ENCODE data around the gene ASPG. TPM values are rescaled to one million over a fixed set of nuclear protein-coding genes. Genes with fewer than 3 reads are reported as not detected.

ASPG gene
- total and polyA plus RNA-seq, 2 donors (not counting 3 experiments of a cell fraction or from before 2014, with no cell fraction given) = not detected

- BruUV-seq (replicated peaks) = no TSS peak
- no peak overlapping the region for H3K4me2 ChIP-seq (ENCODE audit: insufficient read depth, low read length)
- ChIA-PET POLR2A (no interaction called here), CTCF (interaction anchor here (0.8 to 2.4 kb wide), 2 partner anchors 8 to 14 kb away, joined by 3 to 11 read pairs; no protein-coding TSS in a partner anchor)
- H3K4me1 ChIP-seq (ENCODE audit: control insufficient read depth, extremely low read depth, insufficient read depth, low read length) = peaks cover 39% of the 10 kb centered on the region
- no peaks in the 10 kb centered on the region for H4K20me1 ChIP-seq (replicated peaks; ENCODE audit: control insufficient read depth, extremely low read depth, insufficient read depth, low read length)
- no peak overlapping the region for H3K9ac ChIP-seq (replicated peaks; ENCODE audit: extremely low read depth, insufficient read depth, low read length)
- TF ChIP-seq POLR2A (IDR thresholded peaks at IDR 0.05; ENCODE audit: low read depth, low read length) = no peak
- no peak for TF ChIP-seq GATA2 (IDR thresholded peaks at IDR 0.05; ENCODE audit: insufficient read depth, insufficient read length, low read depth, low read length)
- TF ChIP-seq CTCF (IDR thresholded peaks at IDR 0.05; ENCODE audit: extremely low read depth in 1 of 2, insufficient read depth in 1 of 2, low read depth in 1 of 2, low read length in 2 of 2) = no peak
- TF ChIP-seq MAX (IDR thresholded peaks at IDR 0.05; ENCODE audit: insufficient read depth, insufficient read length) = no peak
- peaks cover 0 to 10% of the 10 kb centered on the region in 2 experiments for H3K36me3 ChIP-seq (ENCODE audit: control insufficient read depth in 2 of 2, extremely low read depth in 1 of 2, insufficient read depth in 2 of 2, low read length in 2 of 2)
- no peak overlapping the region for H3K27ac ChIP-seq (ENCODE audit: insufficient read depth, low read depth, low read length)
- intact Hi-C loops (cut with micrococcal nuclease) = no loop called here
- H3K4me3 ChIP-seq (replicated peaks in 1 of 3; ENCODE audit: insufficient read depth in 1 of 3, low read depth in 1 of 3, low read length in 3 of 3) = no peak overlapping the region
- no peaks in the 10 kb centered on the region for H3K27me3 ChIP-seq (ENCODE audit: control insufficient read depth in 2 of 2, insufficient read depth in 2 of 2, low read length in 2 of 2)
- dilution Hi-C loops (cut with MboI; ENCODE audit: extremely low pct_ligation_motif_present, low sequenced_read_pairs) = no loop called here
- H2AFZ ChIP-seq (ENCODE audit: low read depth, low read length) = no peak overlapping the region
- H3K79me2 ChIP-seq (ENCODE audit: control insufficient read depth, insufficient read depth, low read length) = no peaks in the 10 kb centered on the region
- no peaks in the 10 kb centered on the region for H3K9me3 ChIP-seq (replicated peaks; ENCODE audit: control insufficient read depth, insufficient read depth, low read length)
- H3K9me1 ChIP-seq (replicated peaks; ENCODE audit: control insufficient read depth, extremely low read depth, insufficient read depth, low read length) = no peaks in the 10 kb centered on the region
- FAIRE-seq = no peak
- no peak for DNase-seq (ENCODE audit: low read depth, low spot score)
These were observed 66.2 kb downstream of the ASPG start for GRCh38 chr14:104151566-104152245.

- H3K9me3 ChIP-seq (replicated peaks; ENCODE audit: control insufficient read depth, insufficient read depth, low read length) = no peaks in the 10 kb centered on the region
- no peak overlapping the region for H3K4me3 ChIP-seq (replicated peaks in 1 of 3; ENCODE audit: insufficient read depth in 1 of 3, low read depth in 1 of 3, low read length in 3 of 3)
- H3K4me1 ChIP-seq (ENCODE audit: control insufficient read depth, extremely low read depth, insufficient read depth, low read length) = peaks cover 39% of the 10 kb centered on the region
- DNase-seq (ENCODE audit: low read depth, low spot score) (no peak), FAIRE-seq (no peak)
- H3K4me2 ChIP-seq (ENCODE audit: insufficient read depth, low read length) = no peak overlapping the region
- BruUV-seq (replicated peaks) = no TSS peak
- dilution Hi-C loops (cut with MboI; ENCODE audit: extremely low pct_ligation_motif_present, low sequenced_read_pairs) (no loop called here), intact Hi-C loops (cut with micrococcal nuclease) (no loop called here)
- H3K79me2 ChIP-seq (ENCODE audit: control insufficient read depth, insufficient read depth, low read length) = no peaks in the 10 kb centered on the region
- no peak overlapping the region for H2AFZ ChIP-seq (ENCODE audit: low read depth, low read length)
- H3K9ac ChIP-seq (replicated peaks; ENCODE audit: extremely low read depth, insufficient read depth, low read length) = no peak overlapping the region
- CTCF ChIA-PET = interaction anchor here (0.8 to 2.4 kb wide), 2 partner anchors 9 to 15 kb away, joined by 3 to 11 read pairs; no protein-coding TSS in a partner anchor
- no peaks in the 10 kb centered on the region for H4K20me1 ChIP-seq (replicated peaks; ENCODE audit: control insufficient read depth, extremely low read depth, insufficient read depth, low read length)
- TF ChIP-seq EZH2 (IDR thresholded peaks at IDR 0.05; ENCODE audit: borderline replicate concordance, low read depth, low read length, severe bottlenecking) (no peak), FOS (IDR thresholded peaks at IDR 0.05; ENCODE audit: borderline replicate concordance, insufficient read depth, low read length) (no peak), MYC (IDR thresholded peaks at IDR 0.05; ENCODE audit: low read depth, low read length) (no peak), POLR2A (IDR thresholded peaks at IDR 0.05; ENCODE audit: low read depth, low read length) (no peak), POLR2AphosphoS5 (IDR thresholded peaks at IDR 0.05; ENCODE audit: insufficient read depth, low read depth, low read length) (no peak), MAX (IDR thresholded peaks at IDR 0.05; ENCODE audit: insufficient read depth, insufficient read length) (no peak), GATA2 (IDR thresholded peaks at IDR 0.05; ENCODE audit: insufficient read depth, insufficient read length, low read depth, low read length) (no peak), CTCF (IDR thresholded peaks at IDR 0.05; ENCODE audit: extremely low read depth in 1 of 2, insufficient read depth in 1 of 2, low read depth in 1 of 2, low read length in 2 of 2) (no peak), JUN (IDR thresholded peaks at IDR 0.05; ENCODE audit: borderline replicate concordance, insufficient read depth, insufficient read length, low read depth) (no peak)
- H3K9me1 ChIP-seq (replicated peaks; ENCODE audit: control insufficient read depth, extremely low read depth, insufficient read depth, low read length) = no peaks in the 10 kb centered on the region
- H3K27ac ChIP-seq (ENCODE audit: insufficient read depth, low read depth, low read length) = no peak overlapping the region
- POLR2A ChIA-PET = no interaction called here
- H3K27me3 ChIP-seq (ENCODE audit: control insufficient read depth in 2 of 2, insufficient read depth in 2 of 2, low read length in 2 of 2) = no peaks in the 10 kb centered on the region
- peaks cover 0 to 10% of the 10 kb centered on the region in 2 experiments for H3K36me3 ChIP-seq (ENCODE audit: control insufficient read depth in 2 of 2, extremely low read depth in 1 of 2, insufficient read depth in 2 of 2, low read length in 2 of 2)
These were observed 66.7 kb downstream of the ASPG start for GRCh38 chr14:104152246-104152575.

All from endothelial cell of umbilical vein (primary cell).